ENCODE data around the gene MYH15.

GRCh38 chr3:108475220-108475782, 35.1 kb downstream of the MYH15 start:
- TF ChIP-seq CTCF (conservative IDR thresholded peaks at IDR 0.05; ENCODE audit: low read depth, low read length) (no peak), RAD21 (IDR thresholded peaks at IDR 0.05; ENCODE audit: low read length) (no peak), MAFK (IDR thresholded peaks at IDR 0.05; ENCODE audit: low read depth, low read length) (no peak), POLR2A (IDR thresholded peaks at IDR 0.05; ENCODE audit: low read depth, low read length) (no peak), RFX5 (IDR thresholded peaks at IDR 0.05; ENCODE audit: low read depth, low read length) (no peak), NFE2L2 (IDR thresholded peaks at IDR 0.05; ENCODE audit: low read depth, low read length) (no peak), MXI1 (IDR thresholded peaks at IDR 0.05; ENCODE audit: borderline replicate concordance, low read depth, low read length) (no peak), SMC3 (IDR thresholded peaks at IDR 0.05; ENCODE audit: low read depth, low read length) (no peak), CEBPB (IDR thresholded peaks at IDR 0.05; ENCODE audit: low read depth, low read length) (no peak), RCOR1 (IDR thresholded peaks at IDR 0.05; ENCODE audit: insufficient replicate concordance, low read length) (no peak), BHLHE40 (IDR thresholded peaks at IDR 0.05; ENCODE audit: low read depth, low read length) (no peak), FOS (IDR thresholded peaks at IDR 0.05; ENCODE audit: low read depth, low read length) (no peak), MAZ (IDR thresholded peaks at IDR 0.05; ENCODE audit: borderline replicate concordance, low read depth, low read length) (no peak)

Data from IMR-90 (cell line).